Panc1 (cell line): ENCODE data around the gene HMOX1. TPM values are rescaled to one million over a fixed set of nuclear protein-coding genes. Genes with fewer than 3 reads are reported as not detected.

Source experiments
- ATAC-seq: fragments of 200-7000 bp; cut with Tn5 transposase; 2 replicates; pipeline ENCODE4 v1.9.1; 2020; ENCODE audit warnings: mild to moderate bottlenecking, moderate library complexity
- BruUV-seq: library from RNA; stranded (reverse); fragments of 400-500 nt; replicated peaks from 2 replicates; lab custom pipeline; 2021; lab: Mats Ljungman, UMichigan
- CTCF ChIA-PET: fragments of 300-600 bp; sonication (Branson Sonifier 250); formaldehyde crosslinking; loops from one replicate; lab custom pipeline; 2022; ENCODE audit warnings: antibody characterized with exemption; lab: Charles Lee
- POLR2A ChIA-PET: fragments of 300-600 bp; sonication (Branson Sonifier 250); formaldehyde crosslinking; loops from one replicate; lab custom pipeline; 2022; ENCODE audit warnings: antibody characterized with exemption; lab: Charles Lee
- DNase-seq: peaks from one replicate; pipeline ENCODE4 v3.0.0-alpha.2; 2010; ENCODE audit warnings: low read depth, low spot score
- H3K27ac ChIP-seq: 2 replicates; pipeline ENCODE4 v1.5.1; 2011; ENCODE audit warnings: mild to moderate bottlenecking, low read length, inconsistent platforms
- H3K27me3 ChIP-seq: fragments of 200-500 bp; sonication (Bioruptor generic); 2 replicates; pipeline ENCODE4 v1.6.0; 2014; ENCODE audit warnings: low read length, inconsistent platforms; ENCODE audit not compliant: control insufficient read depth, insufficient read depth
- H3K36me3 ChIP-seq: fragments of 200-500 bp; sonication (Bioruptor generic); 2 replicates; pipeline ENCODE4 v1.5.1; 2014; ENCODE audit warnings: inconsistent platforms, mild to moderate bottlenecking, low read length, moderate library complexity; ENCODE audit not compliant: control insufficient read depth, insufficient read depth
- H3K4me1 ChIP-seq: 2 replicates; pipeline ENCODE4 v1.5.1; 2011; ENCODE audit warnings: inconsistent platforms, mild to moderate bottlenecking, low read length, moderate library complexity; ENCODE audit not compliant: control insufficient read depth, insufficient read depth
- H3K4me3 ChIP-seq, 2 experiments: 2 replicates each; pipeline ENCODE4 v1.5.1; 2011 to 2012; ENCODE audit warnings: low read depth in 2 of 2, low read length in 2 of 2, mild to moderate bottlenecking in 2 of 2, inconsistent platforms in 1 of 2, moderate library complexity in 1 of 2
- H3K9me3 ChIP-seq: fragments of 200-500 bp; sonication (Bioruptor generic); 2 replicates; pipeline ENCODE4 v1.5.1; 2014; ENCODE audit warnings: low read depth, mild to moderate bottlenecking, inconsistent platforms, low read length, moderate library complexity; ENCODE audit not compliant: control insufficient read depth, insufficient read depth
- POLR2AphosphoS5 ChIP-seq: IDR thresholded peaks from 2 replicates; pipeline ENCODE4 v1.6.1; 2012; ENCODE audit warnings: mild to moderate bottlenecking, low read depth, low read length, moderate library complexity
- SIN3A ChIP-seq: IDR thresholded peaks from 2 replicates; pipeline ENCODE4 v1.6.1; 2012; ENCODE audit warnings: low read depth, mild to moderate bottlenecking, low read length, moderate library complexity, borderline replicate concordance; ENCODE audit not compliant: insufficient read depth
- TCF7L2 ChIP-seq: IDR thresholded peaks from 2 replicates; pipeline ENCODE4 v1.6.1; 2011; ENCODE audit warnings: mild to moderate bottlenecking, low read depth, low read length, inconsistent platforms
- in situ Hi-C: cut with HindIII; loops from 2 replicates; pipeline ENCODE4 v1.10.0; 2016; ENCODE audit warnings: low sequenced_read_pairs, low pct_unique_long_range_greater_than_20kb
- intact Hi-C: fragments of 100-400 bp; cut with micrococcal nuclease; formaldehyde crosslinking; loops from one replicate; pipeline ENCODE4 v1.10.0; 2022; ENCODE audit not compliant: unreplicated experiment
- total RNA-seq: library from RNA; stranded (reverse); gene quantifications from one replicate; pipeline ENCODE4 v1.2.1, GENCODE V29; 2021; ENCODE audit not compliant: unreplicated experiment
- TF ChIP-seq, protein P1 (sequence below), 2 experiments: IDR thresholded peaks; 2 replicates each; pipeline ENCODE4 v1.6.1; 2011 to 2012; ENCODE audit warnings: low read depth in 2 of 2, control low read depth in 1 of 2, low read length in 1 of 2, mild to moderate bottlenecking in 1 of 2, moderate library complexity in 1 of 2; ENCODE audit not compliant: insufficient read depth in 1 of 2
- TF ChIP-seq, protein P2 (sequence below): fragments of 450-650 bp; IDR thresholded peaks from 2 replicates; pipeline ENCODE4 v1.5.1; 2017; ENCODE audit warnings: mild to moderate bottlenecking

The HMOX1 gene
- total RNA-seq, 1 experiment from 2014 or later: 105 TPM

- BruUV-seq: no TSS peak
- peak overlapping the region; percentile 55 for H3K27ac ChIP-seq
- ChIA-PET CTCF (no interaction called here), POLR2A (no interaction called here)
- peaks cover 3% of the 10 kb centered on the region for H3K4me1 ChIP-seq
- no peak for TF ChIP-seq SIN3A
- TF ChIP-seq, protein P1, sequence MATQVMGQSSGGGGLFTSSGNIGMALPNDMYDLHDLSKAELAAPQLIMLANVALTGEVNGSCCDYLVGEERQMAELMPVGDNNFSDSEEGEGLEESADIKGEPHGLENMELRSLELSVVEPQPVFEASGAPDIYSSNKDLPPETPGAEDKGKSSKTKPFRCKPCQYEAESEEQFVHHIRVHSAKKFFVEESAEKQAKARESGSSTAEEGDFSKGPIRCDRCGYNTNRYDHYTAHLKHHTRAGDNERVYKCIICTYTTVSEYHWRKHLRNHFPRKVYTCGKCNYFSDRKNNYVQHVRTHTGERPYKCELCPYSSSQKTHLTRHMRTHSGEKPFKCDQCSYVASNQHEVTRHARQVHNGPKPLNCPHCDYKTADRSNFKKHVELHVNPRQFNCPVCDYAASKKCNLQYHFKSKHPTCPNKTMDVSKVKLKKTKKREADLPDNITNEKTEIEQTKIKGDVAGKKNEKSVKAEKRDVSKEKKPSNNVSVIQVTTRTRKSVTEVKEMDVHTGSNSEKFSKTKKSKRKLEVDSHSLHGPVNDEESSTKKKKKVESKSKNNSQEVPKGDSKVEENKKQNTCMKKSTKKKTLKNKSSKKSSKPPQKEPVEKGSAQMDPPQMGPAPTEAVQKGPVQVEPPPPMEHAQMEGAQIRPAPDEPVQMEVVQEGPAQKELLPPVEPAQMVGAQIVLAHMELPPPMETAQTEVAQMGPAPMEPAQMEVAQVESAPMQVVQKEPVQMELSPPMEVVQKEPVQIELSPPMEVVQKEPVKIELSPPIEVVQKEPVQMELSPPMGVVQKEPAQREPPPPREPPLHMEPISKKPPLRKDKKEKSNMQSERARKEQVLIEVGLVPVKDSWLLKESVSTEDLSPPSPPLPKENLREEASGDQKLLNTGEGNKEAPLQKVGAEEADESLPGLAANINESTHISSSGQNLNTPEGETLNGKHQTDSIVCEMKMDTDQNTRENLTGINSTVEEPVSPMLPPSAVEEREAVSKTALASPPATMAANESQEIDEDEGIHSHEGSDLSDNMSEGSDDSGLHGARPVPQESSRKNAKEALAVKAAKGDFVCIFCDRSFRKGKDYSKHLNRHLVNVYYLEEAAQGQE (IDR thresholded peaks at IDR 0.05; ENCODE audit: insufficient read depth in 1 of 2, low read depth in 2 of 2, low read length in 1 of 2): no peak
- no peak for TF ChIP-seq TCF7L2
- TF ChIP-seq, protein P2, sequence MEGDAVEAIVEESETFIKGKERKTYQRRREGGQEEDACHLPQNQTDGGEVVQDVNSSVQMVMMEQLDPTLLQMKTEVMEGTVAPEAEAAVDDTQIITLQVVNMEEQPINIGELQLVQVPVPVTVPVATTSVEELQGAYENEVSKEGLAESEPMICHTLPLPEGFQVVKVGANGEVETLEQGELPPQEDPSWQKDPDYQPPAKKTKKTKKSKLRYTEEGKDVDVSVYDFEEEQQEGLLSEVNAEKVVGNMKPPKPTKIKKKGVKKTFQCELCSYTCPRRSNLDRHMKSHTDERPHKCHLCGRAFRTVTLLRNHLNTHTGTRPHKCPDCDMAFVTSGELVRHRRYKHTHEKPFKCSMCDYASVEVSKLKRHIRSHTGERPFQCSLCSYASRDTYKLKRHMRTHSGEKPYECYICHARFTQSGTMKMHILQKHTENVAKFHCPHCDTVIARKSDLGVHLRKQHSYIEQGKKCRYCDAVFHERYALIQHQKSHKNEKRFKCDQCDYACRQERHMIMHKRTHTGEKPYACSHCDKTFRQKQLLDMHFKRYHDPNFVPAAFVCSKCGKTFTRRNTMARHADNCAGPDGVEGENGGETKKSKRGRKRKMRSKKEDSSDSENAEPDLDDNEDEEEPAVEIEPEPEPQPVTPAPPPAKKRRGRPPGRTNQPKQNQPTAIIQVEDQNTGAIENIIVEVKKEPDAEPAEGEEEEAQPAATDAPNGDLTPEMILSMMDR: no peak
- TF ChIP-seq POLR2AphosphoS5: no peak
- in situ Hi-C loops: no loop called here
- no peak for DNase-seq
- no peaks in the 10 kb centered on the region for H3K36me3 ChIP-seq
- intact Hi-C loops: no loop called here
- ATAC-seq: no peak
- H3K9me3 ChIP-seq: no peaks in the 10 kb centered on the region
- no peaks in the 10 kb centered on the region for H3K27me3 ChIP-seq
- no peak overlapping the region for H3K4me3 ChIP-seq
These were observed 10.9 kb upstream of the HMOX1 start for GRCh38 chr22:35369996-35370395.

DNA sequence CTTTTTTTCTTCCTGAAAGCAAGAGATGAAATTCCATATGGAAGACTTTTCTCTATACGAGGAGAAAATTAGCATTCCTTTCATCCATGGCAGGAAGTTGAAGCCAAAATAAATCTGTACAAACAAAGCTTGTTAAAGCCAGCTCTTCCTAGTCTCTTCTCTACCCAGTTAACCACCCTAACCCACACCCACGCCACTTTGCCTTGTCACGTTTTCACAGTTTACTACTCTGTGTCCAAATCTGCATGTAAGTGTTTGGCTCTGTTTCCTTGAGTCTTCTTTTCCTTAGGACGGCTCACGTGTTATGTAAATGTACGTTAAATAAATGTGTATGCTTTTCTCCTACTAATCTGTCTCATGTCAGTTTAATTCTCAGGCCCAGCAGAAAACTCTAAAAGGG, 7.1 kb upstream of the HMOX1 start:
- TF ChIP-seq, protein P1 (IDR thresholded peaks at IDR 0.05; ENCODE audit: insufficient read depth in 1 of 2, low read depth in 2 of 2, low read length in 1 of 2): no peak
- TF ChIP-seq TCF7L2 (no peak), POLR2AphosphoS5 (no peak), SIN3A (no peak)
- TF ChIP-seq, protein P2: no peak
- Histone ChIP-seq H3K27me3 (no peaks in the 10 kb centered on the region), H3K4me3 (no peak overlapping the region), H3K4me1 (peaks cover 27% of the 10 kb centered on the region), H3K27ac (peak overlapping the region; percentile 5; the same call in 1 of the 2 replicates), H3K9me3 (no peaks in the 10 kb centered on the region), H3K36me3 (no peaks in the 10 kb centered on the region)
- ATAC-seq (no peak), DNase-seq (no peak)
- intact Hi-C loops (no loop called here), in situ Hi-C loops (no loop called here)
- CTCF ChIA-PET: no interaction called here
- no TSS peak for BruUV-seq
- POLR2A ChIA-PET: no interaction called here
